T-helper 17 cell (primary cell): ENCODE measurements around the gene KCTD14. TPM values are rescaled to one million over a fixed set of nuclear protein-coding genes. Genes with fewer than 3 reads are reported as not detected.
"Not testable (repeated sequence)": the region's sequence is repeated elsewhere in the genome, so short reads cannot be mapped to it uniquely, and the experiment has no call there.

Source experiments
- ATAC-seq: fragments of 150-1000 bp; cut with Tn5 transposase; 2 replicates; pipeline ENCODE4 v1.10.0; 2021; ENCODE audit warnings: mild to moderate bottlenecking, moderate library complexity
- DNase-seq, 3 donors: peaks; one replicate each; pipeline versions ENCODE4 v3.0.0 to v3.0.0-alpha.2; 2020 to 2021
- H3K9me3 ChIP-seq: one replicate; pipeline ENCODE4 v1.7.0; 2013; ENCODE audit warnings: low read length, mild to moderate bottlenecking; ENCODE audit not compliant: control insufficient read depth, poor library complexity, severe bottlenecking
- H3K27ac Mint-ChIP-seq: one replicate; pipeline ENCODE4 v1.8.0; 2022; ENCODE audit warnings: mild to moderate bottlenecking, moderate library complexity, mixed read lengths
- H3K27me3 Mint-ChIP-seq: one replicate; pipeline ENCODE4 v1.8.0; 2022; ENCODE audit warnings: mixed read lengths
- H3K36me3 Mint-ChIP-seq: one replicate; pipeline ENCODE4 v1.8.0; 2022; ENCODE audit warnings: low read depth, mixed read lengths
- H3K4me1 Mint-ChIP-seq: one replicate; pipeline ENCODE4 v1.8.0; 2022; ENCODE audit warnings: mild to moderate bottlenecking, mixed read lengths
- H3K4me3 Mint-ChIP-seq: one replicate; pipeline ENCODE4 v1.8.0; 2022; ENCODE audit warnings: mild to moderate bottlenecking, moderate library complexity, mixed read lengths
- total RNA-seq, 4 donors: library from RNA in 2 of 4; stranded (reverse) in 2 of 4; gene quantifications; one replicate each; pipeline ENCODE4 v1.2.3 and lab custom pipeline; 2022 to 2026

Gene KCTD14
- total RNA-seq, 2 donors from 2014 or later, result 0.17 to 0.52 TPM

GRCh38 chr11:78028423-78028822, 5.3 kb upstream of the KCTD14 start:
- H3K4me3 Mint-ChIP-seq, result peak overlapping the region; percentile 41

DNA sequence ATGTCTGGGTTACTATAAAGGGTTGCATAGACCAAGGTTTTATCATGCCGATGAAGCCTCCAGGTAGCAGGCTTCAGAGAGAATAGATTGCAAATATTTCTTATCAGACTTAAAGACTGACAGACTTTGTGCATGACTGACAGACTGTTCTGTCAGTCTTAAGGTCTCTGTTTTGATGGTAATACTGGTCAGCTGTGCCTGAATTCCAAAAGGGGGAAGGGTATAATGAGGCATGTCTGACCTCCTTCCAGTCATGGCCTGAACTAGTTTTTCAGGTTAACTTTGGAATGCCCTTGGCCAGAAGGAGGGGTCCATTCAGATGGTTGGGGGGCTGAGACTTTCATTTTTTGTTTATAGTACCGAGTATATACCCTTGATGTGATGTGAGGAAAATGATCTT, 4.7 kb upstream of the KCTD14 start:
- H3K4me1 Mint-ChIP-seq, result peaks cover 1% of the 10 kb centered on the region
- H3K9me3 ChIP-seq, result no peaks in the 10 kb centered on the region
- no peak for ATAC-seq
- H3K4me3 Mint-ChIP-seq, result no peak overlapping the region
- no peak for DNase-seq
- peaks cover 4% of the 10 kb centered on the region for H3K27me3 Mint-ChIP-seq
- peaks cover under 1% of the 10 kb centered on the region for H3K36me3 Mint-ChIP-seq
- no peak overlapping the region for H3K27ac Mint-ChIP-seq

More at GRCh38 chr11:78028423-78028822, 5.3 kb upstream of the KCTD14 start:
- not testable (repeated sequence) for H3K9me3 ChIP-seq, H3K4me1 Mint-ChIP-seq, H3K36me3 Mint-ChIP-seq, DNase-seq, H3K27me3 Mint-ChIP-seq, ATAC-seq, H3K27ac Mint-ChIP-seq

DNA sequence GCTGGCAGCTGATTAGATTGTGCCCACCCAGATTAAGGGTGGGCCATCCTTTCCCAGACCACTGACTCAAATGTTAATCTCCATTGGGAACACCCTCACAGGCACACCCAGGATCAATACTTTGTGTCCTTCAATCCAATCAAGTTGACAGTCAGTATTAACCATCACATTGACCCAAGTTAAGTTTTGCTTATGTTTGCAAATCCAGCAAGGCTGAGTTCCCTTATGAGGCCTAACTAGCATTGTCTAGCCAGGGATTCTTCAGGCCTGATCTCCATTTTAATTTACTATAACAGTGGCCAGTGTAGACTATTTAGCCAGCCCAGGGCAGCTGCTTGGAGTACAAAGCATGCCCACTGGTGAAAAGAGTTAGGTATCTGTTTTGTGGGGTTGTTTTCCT, 2.3 kb upstream of the KCTD14 start:
- no peak for ATAC-seq

GRCh38 chr11:78023426-78023825, 350 bp upstream of the KCTD14 start:
- Mint-ChIP-seq H3K27ac (no peak overlapping the region), H3K27me3 (peaks cover 25% of the 10 kb centered on the region), H3K4me1 (peaks cover 6% of the 10 kb centered on the region), H3K36me3 (peaks cover 8% of the 10 kb centered on the region), H3K4me3 (no peak overlapping the region)
- ATAC-seq (no peak), DNase-seq (no peak)
- no peaks in the 10 kb centered on the region for H3K9me3 ChIP-seq

More for the DNA sequence above, 2.3 kb upstream of the KCTD14 start:
- H3K36me3 Mint-ChIP-seq, result peaks cover 8% of the 10 kb centered on the region
- peaks cover 17% of the 10 kb centered on the region for H3K27me3 Mint-ChIP-seq
- H3K4me1 Mint-ChIP-seq, result peaks cover 6% of the 10 kb centered on the region
- H3K27ac Mint-ChIP-seq, result no peak overlapping the region
- no peak for DNase-seq
- no peak overlapping the region for H3K4me3 Mint-ChIP-seq
- no peaks in the 10 kb centered on the region for H3K9me3 ChIP-seq

DNA sequence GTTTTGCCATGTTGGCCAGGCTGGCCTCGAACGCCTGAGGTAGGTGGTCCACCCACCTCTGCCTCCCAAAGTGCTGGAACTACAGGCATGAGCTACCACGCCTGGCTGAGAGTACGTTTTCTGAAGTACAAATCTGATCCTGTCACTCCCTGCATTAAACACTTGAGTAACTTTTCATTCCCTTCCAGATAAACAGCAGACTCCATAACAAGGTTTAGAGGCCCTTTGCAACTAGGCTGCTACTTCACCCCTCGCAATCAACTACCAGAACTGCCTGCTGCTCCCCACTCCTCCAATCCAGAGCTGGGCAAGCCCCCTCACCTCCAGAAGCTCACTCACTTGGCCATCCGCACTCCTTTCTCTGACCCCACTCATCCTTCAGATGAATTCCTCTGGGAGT, 1.5 kb downstream of the KCTD14 start:
- Mint-ChIP-seq H3K27ac (no peak overlapping the region), H3K4me1 (peaks cover 6% of the 10 kb centered on the region), H3K36me3 (peaks cover 8% of the 10 kb centered on the region), H3K4me3 (no peak overlapping the region), H3K27me3 (peaks cover 25% of the 10 kb centered on the region)
- ATAC-seq (no peak), DNase-seq (no peak)
- H3K9me3 ChIP-seq, result no peaks in the 10 kb centered on the region

DNA sequence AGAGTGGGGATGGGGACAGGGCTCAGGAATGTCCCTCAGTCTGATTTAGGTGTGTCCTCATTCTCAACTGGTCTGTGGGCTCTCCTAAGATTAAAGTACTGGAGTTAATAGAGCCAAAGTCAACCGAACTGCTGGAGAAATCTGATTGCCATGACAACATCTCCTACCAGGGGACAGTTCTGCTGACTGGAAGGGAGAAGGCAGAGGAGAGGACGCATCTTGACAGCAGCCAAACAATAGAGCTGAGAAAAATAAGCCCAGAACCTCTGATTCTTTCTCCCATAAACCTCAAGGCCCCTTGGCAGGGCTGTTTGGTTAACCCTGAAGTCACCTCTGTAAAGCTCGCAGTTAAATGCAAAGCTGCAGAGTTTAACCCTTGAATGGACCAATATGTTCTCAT, 2.8 kb downstream of the KCTD14 start:
- peaks cover 9% of the 10 kb centered on the region for H3K4me1 Mint-ChIP-seq
- no peak for DNase-seq
- no peak overlapping the region for H3K27ac Mint-ChIP-seq

GRCh38 chr11:78019808-78020207, 3.3 kb downstream of the KCTD14 start:
- no peak overlapping the region for H3K27ac Mint-ChIP-seq
- no peak for DNase-seq
- no peak overlapping the region for H3K4me3 Mint-ChIP-seq

More for the DNA sequence above, 2.8 kb downstream of the KCTD14 start:
- Mint-ChIP-seq H3K27me3 (peaks cover 35% of the 10 kb centered on the region), H3K4me3 (no peak overlapping the region), H3K36me3 (peaks cover 8% of the 10 kb centered on the region)
- no peak for ATAC-seq
- no peaks in the 10 kb centered on the region for H3K9me3 ChIP-seq

DNA sequence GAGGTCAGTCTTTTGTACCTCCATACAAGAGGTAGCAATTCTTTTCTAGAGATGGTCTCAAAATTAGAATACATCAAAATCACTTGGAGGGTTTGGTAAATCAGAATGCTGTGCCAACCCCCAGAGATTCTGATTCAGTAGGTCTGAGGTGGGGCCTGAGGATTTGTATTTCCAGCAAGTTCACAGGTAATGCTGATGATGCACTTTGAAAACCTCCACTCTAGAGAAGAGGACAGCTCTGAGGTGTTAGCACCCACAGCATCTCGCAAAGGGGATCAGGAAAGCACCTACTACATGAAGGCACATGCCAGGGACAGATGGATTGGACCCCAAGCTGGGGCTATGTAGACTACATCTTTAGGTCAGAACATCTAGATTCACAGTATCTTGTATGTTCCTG, 7.2 kb downstream of the KCTD14 start:
- Mint-ChIP-seq H3K27me3 (peaks cover 20% of the 10 kb centered on the region), H3K4me3 (no peak overlapping the region), H3K36me3 (no peaks in the 10 kb centered on the region), H3K4me1 (peaks cover 4% of the 10 kb centered on the region), H3K27ac (no peak overlapping the region)
- H3K9me3 ChIP-seq, result no peaks in the 10 kb centered on the region
- ATAC-seq (no peak), DNase-seq (no peak)

More at GRCh38 chr11:78019808-78020207, 3.3 kb downstream of the KCTD14 start:
- H3K36me3 Mint-ChIP-seq, result peaks cover 8% of the 10 kb centered on the region
- ATAC-seq, result no peak
- H3K27me3 Mint-ChIP-seq, result peaks cover 38% of the 10 kb centered on the region
- H3K4me1 Mint-ChIP-seq, result peaks cover 9% of the 10 kb centered on the region
- H3K9me3 ChIP-seq, result no peaks in the 10 kb centered on the region

DNA sequence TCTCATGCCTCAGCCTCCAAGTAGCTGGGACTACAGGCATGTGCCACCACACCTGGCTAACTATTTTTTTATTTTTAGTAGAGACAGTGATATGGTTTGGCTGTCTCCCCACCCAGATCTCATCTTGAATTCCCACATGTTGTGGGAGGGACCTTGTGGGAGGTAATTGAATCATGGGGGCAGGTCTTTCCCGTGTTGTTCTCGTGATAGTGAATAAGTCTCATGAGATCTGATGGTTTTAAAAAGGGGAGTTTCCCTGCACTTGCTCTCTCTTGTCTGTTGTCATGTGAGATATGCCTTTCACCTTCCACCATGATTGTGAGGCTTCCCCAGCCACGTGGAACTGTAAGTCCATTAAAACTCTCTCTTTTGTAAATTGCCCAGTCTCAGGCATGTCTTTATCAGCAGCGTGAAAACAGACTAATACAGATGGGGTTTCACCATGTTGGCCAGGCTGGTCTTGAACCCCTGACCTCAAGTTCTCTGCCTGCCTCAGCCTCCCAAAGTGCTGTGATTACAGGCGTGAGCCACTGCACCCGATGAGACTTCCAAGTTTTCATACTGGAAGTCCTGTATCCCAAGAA, 8.0 kb downstream of the KCTD14 start:
- not testable (repeated sequence) for DNase-seq, ATAC-seq, H3K4me3 Mint-ChIP-seq, H3K9me3 ChIP-seq, H3K36me3 Mint-ChIP-seq, H3K27ac Mint-ChIP-seq, H3K4me1 Mint-ChIP-seq
- H3K27me3 Mint-ChIP-seq, result peaks cover 18% of the 10 kb centered on the region

GRCh38 chr11:78011301-78011700, 11.8 kb downstream of the KCTD14 start:
- no peak for ATAC-seq
- no peak for DNase-seq
- Mint-ChIP-seq H3K27me3 (peaks cover 18% of the 10 kb centered on the region), H3K27ac (no peak overlapping the region), H3K4me3 (no peak overlapping the region), H3K4me1 (peaks cover 4% of the 10 kb centered on the region), H3K36me3 (no peaks in the 10 kb centered on the region)
- no peaks in the 10 kb centered on the region for H3K9me3 ChIP-seq

DNA sequence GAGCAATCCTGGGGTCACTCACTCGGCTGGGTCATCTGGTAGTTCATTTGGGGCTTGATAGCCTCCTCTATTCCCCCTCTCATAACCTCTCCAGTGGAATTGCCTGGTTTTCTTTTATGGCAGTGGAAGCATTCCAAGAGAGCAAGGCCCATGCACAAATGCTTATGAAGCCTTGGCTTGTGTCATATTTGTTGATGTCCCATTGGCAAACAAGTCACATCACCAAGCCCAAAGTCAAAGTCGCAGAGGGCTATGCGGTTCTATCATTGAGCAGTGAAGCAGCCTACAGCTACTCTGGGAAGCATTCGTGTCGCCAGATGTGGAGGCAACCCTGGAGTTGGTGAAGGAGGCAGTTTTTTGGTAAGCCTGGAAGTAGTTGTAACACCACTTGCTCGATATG, 12.3 kb downstream of the KCTD14 start:
- no peak for DNase-seq
- Mint-ChIP-seq H3K27ac (no peak overlapping the region), H3K4me1 (peaks cover 4% of the 10 kb centered on the region), H3K36me3 (no peaks in the 10 kb centered on the region), H3K27me3 (peaks cover 13% of the 10 kb centered on the region), H3K4me3 (no peak overlapping the region)
- ATAC-seq, result no peak
- no peaks in the 10 kb centered on the region for H3K9me3 ChIP-seq

GRCh38 chr11:78010304-78010703, 12.8 kb downstream of the KCTD14 start:
- DNase-seq, result no peak
- no peaks in the 10 kb centered on the region for H3K9me3 ChIP-seq
- Mint-ChIP-seq H3K27ac (no peak overlapping the region), H3K4me1 (peaks cover under 1% of the 10 kb centered on the region), H3K36me3 (no peaks in the 10 kb centered on the region), H3K27me3 (peaks cover 8% of the 10 kb centered on the region), H3K4me3 (no peak overlapping the region)
- no peak for ATAC-seq

DNA sequence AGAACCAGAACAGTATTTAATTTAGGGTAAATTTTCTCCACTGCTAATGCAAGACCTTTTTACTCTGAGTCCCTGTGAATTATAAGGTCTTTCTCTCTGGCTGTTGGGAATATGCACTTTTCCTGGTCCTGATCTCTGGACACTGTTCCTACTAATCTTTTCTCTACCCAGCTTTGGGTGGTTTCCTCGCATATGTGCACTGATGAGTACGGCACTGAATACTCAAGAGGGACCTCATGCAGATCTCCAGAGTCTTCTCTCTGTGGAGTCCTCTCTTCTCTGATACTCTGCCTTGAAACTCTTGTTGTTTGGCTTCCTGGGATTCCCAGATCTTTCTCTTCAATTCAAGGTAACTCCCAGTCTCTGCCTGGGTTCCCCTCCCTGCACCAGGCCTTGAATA, 14.0 kb downstream of the KCTD14 start:
- H3K27ac Mint-ChIP-seq, result no peak overlapping the region
- no peaks in the 10 kb centered on the region for H3K36me3 Mint-ChIP-seq
- DNase-seq, result no peak
- H3K27me3 Mint-ChIP-seq, result peaks cover 5% of the 10 kb centered on the region
- H3K4me3 Mint-ChIP-seq, result no peak overlapping the region
- ATAC-seq, result no peak
- no peaks in the 10 kb centered on the region for H3K4me1 Mint-ChIP-seq
- H3K9me3 ChIP-seq, result no peaks in the 10 kb centered on the region

DNA sequence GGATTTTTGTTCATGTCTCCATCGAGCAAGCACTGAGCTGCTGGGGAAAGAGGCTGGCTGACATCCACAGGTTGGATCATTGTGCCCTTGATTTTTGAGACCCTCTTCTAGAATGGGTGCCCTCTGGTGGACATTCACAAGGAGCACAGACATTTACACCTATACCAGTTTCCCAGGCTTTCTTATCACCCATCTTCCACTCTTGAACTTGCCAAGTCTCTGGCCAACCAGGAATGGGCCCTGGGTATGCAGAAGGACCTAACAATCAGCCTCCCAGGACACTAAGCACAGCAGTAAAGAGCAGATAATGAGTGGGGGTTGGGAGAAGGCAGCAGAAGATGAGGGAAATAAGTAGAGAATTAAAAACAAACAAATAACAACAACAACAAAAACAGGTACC, 22.9 kb downstream of the KCTD14 start:
- H3K9me3 ChIP-seq, result no peaks in the 10 kb centered on the region
- no peaks in the 10 kb centered on the region for H3K36me3 Mint-ChIP-seq
- H3K4me1 Mint-ChIP-seq, result peaks cover 5% of the 10 kb centered on the region
- H3K4me3 Mint-ChIP-seq, result no peak overlapping the region
- no peak overlapping the region for H3K27ac Mint-ChIP-seq
- H3K27me3 Mint-ChIP-seq, result peaks cover 6% of the 10 kb centered on the region
- DNase-seq (peak in 1 of 3 donors; percentile 12), ATAC-seq (peak; percentile 77)
